IMR-90 (cell line): Measurements from ENCODE around the gene KCNAB1.

Experiments used
- BHLHE40 ChIP-seq: fragments of 150-350 bp; IDR thresholded peaks from 2 replicates; pipeline ENCODE4 v1.6.1; 2016; ENCODE audit warnings: mild to moderate bottlenecking, low read depth, low read length
- CTCF ChIP-seq: conservative IDR thresholded peaks from 2 replicates; pipeline ENCODE4 v1.5.1; 2012; ENCODE audit warnings: mild to moderate bottlenecking, low read depth, low read length, improper control_type of control experiment
- FOS ChIP-seq: fragments of 150-350 bp; IDR thresholded peaks from 2 replicates; pipeline ENCODE4 v1.6.1; 2016; ENCODE audit warnings: low read depth, low read length
- MAZ ChIP-seq: IDR thresholded peaks from 2 replicates; pipeline ENCODE4 v1.6.1; 2012; ENCODE audit warnings: low read depth, mild to moderate bottlenecking, low read length, improper control_type of control experiment, moderate library complexity, borderline replicate concordance
- MXI1 ChIP-seq: IDR thresholded peaks from 2 replicates; pipeline ENCODE4 v1.6.1; 2012; ENCODE audit warnings: low read depth, mild to moderate bottlenecking, low read length, moderate library complexity, borderline replicate concordance
- POLR2A ChIP-seq: IDR thresholded peaks from 2 replicates; pipeline ENCODE4 v1.6.1; 2012; ENCODE audit warnings: mild to moderate bottlenecking, low read depth, low read length
- RCOR1 ChIP-seq: IDR thresholded peaks from 2 replicates; pipeline ENCODE4 v1.6.1; 2012; ENCODE audit warnings: mild to moderate bottlenecking, low read length, improper control_type of control experiment; ENCODE audit not compliant: insufficient replicate concordance

- TF ChIP-seq POLR2A (no peak), CTCF (no peak), FOS (no peak), BHLHE40 (no peak), MAZ (no peak), RCOR1 (no peak), MXI1 (no peak)
Measured at GRCh38 chr3:156558389-156558788, 438.0 kb downstream of the KCNAB1 start.
